Esophagus muscularis mucosa (tissue), 4 donors: ENCODE measurements around the gene MRPL46.

Experiments used
- CTCF ChIP-seq, 3 experiments: fragments of 200-600 bp in 2 of 3; fragments of 450-650 bp in 1 of 3; sonication (generic) in 2 of 3; IDR thresholded peaks; one replicate each; pipeline ENCODE4 v1.5.1; 2017 to 2019; ENCODE audit warnings: antibody characterized with exemption in 3 of 3, mild to moderate bottlenecking in 2 of 3, moderate library complexity in 1 of 3
- EP300 ChIP-seq: sonication (generic); formaldehyde crosslinking; IDR thresholded peaks from one replicate; pipeline ENCODE4 v1.6.1; 2017; ENCODE audit warnings: antibody characterized with exemption
- POLR2A ChIP-seq: fragments of 450-650 bp; IDR thresholded peaks from one replicate; pipeline ENCODE4 v1.6.1; 2017; ENCODE audit warnings: antibody characterized with exemption, moderate library complexity, mild to moderate bottlenecking, low read depth
- POLR2AphosphoS5 ChIP-seq, 2 donors: sonication (generic); formaldehyde crosslinking; IDR thresholded peaks; one replicate each; pipeline ENCODE4 v1.6.1; 2017; ENCODE audit warnings: antibody characterized with exemption in 2 of 2

- TF ChIP-seq POLR2A (no peak), POLR2AphosphoS5 (IDR thresholded peaks at IDR 0.05) (no peak), CTCF (IDR thresholded peaks at IDR 0.05) (no peak), EP300 (no peak)
These were observed 38.5 kb upstream of the MRPL46 start for GRCh38 chr15:88505721-88506120.
